HG03354 (cell line): ENCODE data around the gene TADA2A.
A peak's percentile ranks its signal among the peaks of the same experiment; 100 is the strongest.
"Not testable (repeated sequence)": the region's sequence is repeated elsewhere in the genome, so short reads cannot be mapped to it uniquely, and the experiment has no call there.

Source experiments
- ATAC-seq: cut with Tn5 transposase; IDR thresholded peaks from one replicate; pipeline ENCODE4 v1.9.1; 2021; ENCODE audit warnings: mild to moderate bottlenecking; ENCODE audit not compliant: unreplicated experiment, poor library complexity, severe bottlenecking

Gene TADA2A

GRCh38 chr17:37488607-37489196, 82.0 kb downstream of the TADA2A start:
- peak; percentile 11 for ATAC-seq

DNA sequence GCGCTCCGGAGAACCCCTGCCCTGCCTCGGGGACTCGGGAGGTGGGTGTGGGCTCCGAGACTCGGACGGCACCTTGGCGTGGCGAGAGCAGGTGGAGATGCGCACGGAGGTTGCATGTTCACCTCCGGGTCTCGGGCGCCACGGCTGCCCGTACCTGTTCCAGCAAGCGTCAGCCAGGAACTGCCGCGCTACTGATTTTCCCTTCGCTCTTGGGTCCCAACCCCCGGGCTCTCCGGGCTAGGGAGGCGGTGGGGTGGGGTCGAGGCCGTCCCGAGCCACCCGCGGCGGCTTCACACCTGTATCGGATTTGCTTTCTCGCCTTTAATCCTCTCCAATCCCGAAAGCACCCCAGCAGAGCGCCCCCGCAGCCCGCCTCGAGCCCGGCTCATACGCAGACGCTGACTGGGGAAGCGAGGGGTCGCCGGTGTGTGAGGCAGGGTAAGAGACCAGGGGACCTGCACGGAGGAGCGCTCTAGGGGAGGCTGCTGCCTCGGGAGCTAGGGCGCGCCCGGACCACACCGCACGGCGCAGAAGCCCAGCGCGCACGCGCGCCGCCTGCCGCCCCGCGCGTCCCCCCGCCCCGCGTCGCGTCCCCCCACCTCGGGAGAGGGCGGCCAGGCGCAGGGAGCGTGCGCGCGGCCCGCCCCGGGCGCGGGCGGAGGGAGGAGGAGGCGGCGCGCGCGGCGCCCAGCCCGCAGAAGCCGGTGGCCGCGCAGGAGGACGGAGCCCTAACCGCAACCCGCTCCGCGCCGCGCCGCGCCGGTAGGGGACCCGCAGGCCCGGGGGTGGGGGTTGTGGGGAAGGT, 82.7 kb downstream of the TADA2A start, which contains the start of gene DUSP14:
Gene DUSP14 (plus strand): TSS at position 695 of the 805 bp plus-strand sequence. CDS start 22,382 bp downstream, outside the sequence.
- peak; percentile 64 for ATAC-seq

DNA sequence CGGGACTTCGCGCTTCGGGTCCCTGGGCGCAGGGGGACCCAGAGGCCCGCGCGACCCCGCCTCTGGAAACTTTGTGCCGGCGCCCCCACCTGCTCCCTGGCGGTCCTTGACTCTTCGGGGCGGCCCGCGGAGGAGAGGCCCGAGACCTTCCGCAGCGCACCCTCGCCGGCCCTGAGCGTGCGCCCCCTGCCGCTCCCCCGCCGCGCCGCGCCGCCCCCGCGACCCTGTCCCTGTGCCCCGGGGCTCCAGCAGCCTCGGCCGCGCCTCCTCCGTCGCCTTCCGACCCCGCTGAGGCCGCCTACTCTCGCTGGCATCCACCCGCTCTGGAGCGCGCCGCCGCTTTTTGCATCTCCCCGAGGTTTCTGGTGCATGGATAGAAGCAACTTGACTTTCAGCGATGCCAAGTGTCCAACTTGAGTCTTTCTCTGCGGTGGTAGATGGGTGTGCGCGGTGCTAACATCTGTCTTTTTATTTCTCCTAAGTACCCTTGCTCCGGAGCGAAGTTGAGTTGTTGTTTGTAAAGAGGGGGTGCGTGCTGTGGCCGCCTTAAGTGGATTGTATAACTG, 83.4 kb downstream of the TADA2A start:
- ATAC-seq, result peak; percentile 57

- ATAC-seq, result no peak
Measured at GRCh38 chr17:37490638-37491614, 84.2 kb downstream of the TADA2A start.

DNA sequence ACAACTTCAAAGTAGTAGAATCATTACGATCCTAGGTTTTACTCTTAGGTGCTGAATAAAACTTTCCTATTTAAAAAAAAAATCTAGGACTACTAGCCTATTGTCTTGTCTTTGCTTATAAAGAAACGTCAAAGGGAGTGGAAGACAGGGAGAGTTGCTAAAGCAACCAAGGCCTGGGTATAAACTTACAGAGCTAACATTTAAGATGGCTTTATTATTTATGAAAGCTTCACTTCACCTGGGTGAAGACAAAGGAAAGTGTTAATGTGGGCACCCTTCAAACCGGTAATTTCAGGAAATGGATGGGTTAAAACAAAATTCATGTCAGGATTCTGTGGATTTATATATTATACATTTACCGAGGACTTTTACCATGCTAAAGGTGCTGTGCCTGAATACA, 85.5 kb downstream of the TADA2A start:
- ATAC-seq, result no peak

DNA sequence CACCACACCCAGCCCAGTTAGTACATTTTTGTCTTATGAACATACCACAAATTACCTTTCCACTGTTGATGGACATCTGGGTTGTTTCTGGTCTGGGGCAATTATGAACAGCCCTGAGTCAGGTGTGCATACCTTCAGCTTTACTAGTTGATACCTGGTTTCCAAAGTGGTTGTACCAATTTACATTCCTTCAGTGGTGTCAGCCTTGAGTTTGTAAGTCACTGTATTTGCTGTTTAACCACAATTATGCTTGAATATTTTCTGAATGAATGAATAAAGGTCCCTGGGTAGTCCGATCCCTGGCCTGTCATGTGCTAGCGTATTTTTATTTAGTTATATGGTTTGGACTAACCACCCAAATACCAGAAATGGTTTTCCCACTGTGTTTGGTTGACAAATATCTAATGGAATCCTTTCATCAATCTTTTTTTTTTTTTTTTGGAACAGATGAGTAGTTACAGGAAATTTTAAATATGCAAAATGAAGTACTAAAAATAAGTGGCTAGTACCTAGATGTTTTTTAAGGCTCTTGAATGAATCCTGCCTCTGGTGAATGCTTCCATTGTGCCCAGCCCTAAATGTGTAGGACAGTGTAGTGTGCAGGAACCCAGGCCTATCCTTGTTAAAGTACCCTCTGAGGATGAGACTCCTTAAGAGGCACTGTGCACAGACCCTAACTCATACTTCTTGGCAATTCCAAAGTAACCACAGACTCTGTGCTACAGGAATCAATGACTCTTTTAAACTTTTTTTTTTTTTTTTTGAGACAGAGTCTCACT, 86.8 kb downstream of the TADA2A start:
- no peak for ATAC-seq

GRCh38 chr17:37494401-37494831, 87.7 kb downstream of the TADA2A start:
- ATAC-seq, result no peak

- ATAC-seq, result no peak
Measured at GRCh38 chr17:37494971-37495370, 88.3 kb downstream of the TADA2A start.

DNA sequence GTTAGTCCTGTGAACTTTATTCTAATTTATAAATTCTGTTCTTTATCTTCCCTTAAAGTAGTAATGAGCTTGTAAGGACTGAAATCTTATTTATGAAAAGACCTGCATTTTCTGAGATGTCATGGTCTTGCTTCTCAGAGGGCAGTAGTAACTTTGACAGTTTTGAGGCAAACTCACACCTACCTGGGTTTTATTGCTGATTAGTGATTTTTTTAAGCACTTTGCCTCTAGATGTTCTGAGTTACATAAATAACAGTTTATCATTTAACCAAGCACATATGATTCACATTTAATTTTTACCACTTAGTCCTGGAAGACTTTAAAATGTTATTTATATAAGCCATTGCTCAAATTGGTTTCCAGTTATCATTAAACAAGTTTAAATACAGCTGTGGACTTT, 93.7 kb downstream of the TADA2A start:
- ATAC-seq, result no peak

DNA sequence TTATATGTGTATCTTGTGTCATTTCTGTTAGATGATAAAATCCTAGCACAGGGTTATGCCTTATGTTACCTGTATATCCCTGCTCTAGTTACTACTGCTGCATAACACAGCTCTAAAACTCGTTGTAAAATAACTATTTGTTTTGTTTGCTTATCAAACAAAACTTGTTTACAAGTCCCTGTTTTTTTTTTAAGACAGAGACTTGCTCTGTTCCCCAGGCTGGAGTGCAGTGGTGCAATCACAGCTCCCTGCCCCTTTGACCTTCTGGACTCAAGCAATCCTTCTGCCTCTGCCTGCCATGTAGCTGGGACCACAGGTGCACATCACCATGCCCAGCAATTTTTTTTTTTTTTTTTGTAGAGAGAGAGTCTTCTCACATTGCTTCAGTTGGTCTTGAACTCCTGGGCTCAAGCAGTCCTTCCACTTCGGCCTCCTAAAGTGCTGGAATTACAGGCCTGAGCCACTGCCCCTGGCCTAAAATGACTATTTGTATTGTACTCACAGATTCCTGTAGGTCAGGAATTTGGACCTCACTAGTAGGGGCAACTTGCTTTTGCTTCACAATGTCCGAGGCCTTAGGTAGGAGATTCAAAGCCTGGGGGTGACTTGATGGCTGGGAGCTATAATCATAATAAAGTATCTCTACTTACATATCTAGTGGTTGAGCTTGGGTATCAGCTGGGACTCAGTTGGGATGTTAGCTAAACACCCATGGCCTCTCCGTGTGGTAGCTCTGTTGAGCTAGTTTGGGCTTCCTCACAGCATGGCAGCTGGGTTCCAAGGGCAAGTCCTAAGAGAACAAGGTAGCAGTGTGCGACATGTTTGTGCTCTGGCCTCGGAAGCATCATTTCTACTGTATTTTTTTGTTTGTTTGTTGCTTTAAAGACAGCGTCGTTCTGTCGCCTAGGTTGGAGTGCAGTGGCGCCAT, 95.6 kb downstream of the TADA2A start:
- no peak for ATAC-seq

- ATAC-seq, result no peak
Measured at GRCh38 chr17:37503148-37503547, 96.5 kb downstream of the TADA2A start.

DNA sequence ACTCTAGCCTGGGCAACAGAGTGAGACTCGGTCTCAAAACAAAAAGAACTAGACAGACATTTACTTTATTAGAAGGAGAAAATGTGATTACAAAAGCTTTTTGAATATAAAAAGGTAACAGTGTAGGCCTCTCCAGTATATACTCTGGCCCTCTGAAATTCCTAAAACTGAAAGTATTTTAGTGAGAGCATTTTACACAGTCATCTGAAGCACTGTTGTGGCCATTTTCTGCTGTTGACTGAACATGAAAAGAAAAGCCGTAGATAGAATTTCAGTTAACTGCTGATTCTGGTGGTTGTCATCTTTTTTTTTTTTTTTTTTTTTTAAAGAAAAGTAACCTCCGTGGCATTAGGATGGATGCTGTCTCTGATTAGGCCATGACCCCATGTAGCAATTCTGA, 98.6 kb downstream of the TADA2A start:
- ATAC-seq, result no peak

GRCh38 chr17:37506678-37507077, 100.0 kb downstream of the TADA2A start:
- no peak for ATAC-seq

DNA sequence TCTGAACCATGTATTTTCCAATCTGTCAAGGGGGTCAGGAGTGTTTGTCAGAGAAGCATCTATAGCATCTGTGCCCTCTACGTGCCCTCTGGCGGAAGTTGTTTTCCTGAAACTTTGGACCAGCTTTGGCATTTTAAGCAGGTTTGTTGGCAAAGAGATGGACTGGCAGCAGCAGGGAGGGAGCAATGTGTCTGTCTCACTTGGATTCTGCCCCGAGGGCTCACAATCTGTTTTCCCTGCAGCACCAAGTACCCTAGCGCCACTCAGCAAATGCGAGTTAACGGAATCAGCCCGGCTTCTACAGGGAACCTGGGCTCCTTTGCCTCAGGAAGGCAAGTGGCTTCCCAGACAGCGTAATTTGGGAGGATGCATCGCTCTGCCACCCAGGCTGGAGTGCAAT, 100.4 kb downstream of the TADA2A start:
- no peak for ATAC-seq

GRCh38 chr17:37510056-37510455, 103.4 kb downstream of the TADA2A start:
- no peak for ATAC-seq

DNA sequence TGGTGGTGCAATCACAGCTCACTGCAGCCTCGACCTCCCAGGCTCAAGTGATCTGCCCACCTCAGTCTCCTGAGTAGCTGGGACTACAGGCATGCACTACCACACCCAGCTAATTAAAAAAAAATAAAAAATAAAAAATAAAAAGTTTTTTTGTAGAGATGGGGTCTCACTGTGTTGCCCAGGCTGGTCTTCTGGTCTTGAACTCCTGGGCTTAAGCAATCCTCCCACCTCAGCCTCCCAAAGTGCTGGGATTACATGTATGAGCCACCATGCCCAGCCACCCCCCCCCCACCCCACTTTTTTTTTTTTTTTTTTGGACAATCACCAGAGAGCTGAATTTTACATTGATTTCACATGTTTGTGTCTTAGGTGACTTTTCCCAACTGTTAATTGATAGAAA, 105.0 kb downstream of the TADA2A start:
- not testable (repeated sequence) for ATAC-seq

DNA sequence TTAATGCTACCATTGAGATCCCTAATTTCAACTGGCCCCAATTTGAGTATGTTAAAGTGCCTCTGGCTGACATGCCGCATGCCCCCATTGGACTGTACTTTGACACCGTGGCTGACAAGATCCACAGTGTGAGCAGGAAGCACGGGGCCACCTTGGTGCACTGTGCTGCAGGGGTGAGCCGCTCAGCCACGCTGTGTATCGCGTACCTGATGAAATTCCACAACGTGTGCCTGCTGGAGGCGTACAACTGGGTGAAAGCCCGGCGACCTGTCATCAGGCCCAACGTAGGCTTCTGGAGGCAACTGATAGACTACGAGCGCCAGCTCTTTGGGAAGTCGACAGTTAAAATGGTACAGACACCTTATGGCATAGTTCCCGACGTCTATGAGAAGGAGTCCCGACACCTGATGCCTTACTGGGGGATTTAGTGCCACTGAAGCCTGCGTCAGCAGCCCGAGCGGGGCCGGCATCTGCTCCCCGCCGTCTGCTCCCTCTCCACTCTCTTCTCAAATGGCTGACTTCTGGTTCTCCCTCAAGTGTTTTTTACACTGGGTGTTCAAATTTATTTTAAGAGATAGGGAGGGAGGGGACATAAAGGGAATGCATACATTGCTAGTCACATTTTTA, 105.9 kb downstream of the TADA2A start:
- no peak for ATAC-seq

DNA sequence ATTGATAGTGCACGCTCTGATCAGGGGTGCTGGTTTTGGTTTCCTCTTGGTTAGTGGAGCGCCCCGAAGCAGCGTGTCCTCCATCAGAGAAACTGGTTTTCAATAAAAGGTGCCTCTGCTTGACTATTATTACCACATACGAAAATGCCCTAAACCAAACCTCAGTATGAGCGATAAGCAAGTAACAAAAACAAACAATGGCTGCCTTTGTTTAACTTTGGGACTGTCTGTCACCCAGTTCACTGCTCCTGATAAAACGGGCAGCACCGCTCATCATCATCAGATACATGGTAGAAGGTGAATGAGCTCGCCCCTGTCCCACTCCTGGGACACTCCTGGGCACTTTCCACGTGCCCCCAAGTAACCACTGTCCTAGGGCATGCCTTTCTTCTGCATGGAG, 107.0 kb downstream of the TADA2A start:
- ATAC-seq, result no peak
